HG02571 (cell line): ENCODE data around the gene ATP6V0B.
A peak's percentile ranks its signal among the peaks of the same experiment; 100 is the strongest.

Experiments
- ATAC-seq: cut with Tn5 transposase; IDR thresholded peaks from one replicate; pipeline ENCODE4 v1.9.1; 2021; ENCODE audit warnings: mild to moderate bottlenecking, moderate library complexity; ENCODE audit not compliant: unreplicated experiment

Gene ATP6V0B

DNA sequence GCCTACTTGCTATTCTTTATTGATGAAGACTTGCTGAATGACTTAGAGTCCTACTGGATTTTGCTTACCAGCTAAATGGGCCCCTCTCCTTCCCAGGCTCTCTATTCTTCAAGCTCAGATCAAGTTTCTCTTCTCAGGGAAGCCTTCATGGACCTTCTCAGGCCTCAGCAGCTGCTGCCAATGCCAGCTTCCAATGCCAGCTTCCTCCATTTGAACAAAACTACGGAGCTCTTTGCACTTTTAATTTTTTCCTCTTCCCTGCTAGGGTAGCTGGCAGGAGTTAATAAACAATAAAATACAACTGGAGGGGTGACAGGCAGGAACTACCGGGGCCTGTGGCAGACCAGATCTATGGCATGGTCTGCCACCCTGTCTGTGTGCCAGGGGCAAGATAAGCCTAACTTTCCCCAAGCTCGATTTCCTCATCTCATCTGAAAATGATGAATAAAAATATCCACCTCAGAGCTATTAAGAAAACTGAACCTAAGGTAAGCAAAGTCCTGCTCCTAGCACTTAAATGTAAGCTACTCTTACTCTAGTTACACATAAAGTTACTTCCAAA, 29.0 kb upstream of the ATP6V0B start:
- no peak for ATAC-seq

DNA sequence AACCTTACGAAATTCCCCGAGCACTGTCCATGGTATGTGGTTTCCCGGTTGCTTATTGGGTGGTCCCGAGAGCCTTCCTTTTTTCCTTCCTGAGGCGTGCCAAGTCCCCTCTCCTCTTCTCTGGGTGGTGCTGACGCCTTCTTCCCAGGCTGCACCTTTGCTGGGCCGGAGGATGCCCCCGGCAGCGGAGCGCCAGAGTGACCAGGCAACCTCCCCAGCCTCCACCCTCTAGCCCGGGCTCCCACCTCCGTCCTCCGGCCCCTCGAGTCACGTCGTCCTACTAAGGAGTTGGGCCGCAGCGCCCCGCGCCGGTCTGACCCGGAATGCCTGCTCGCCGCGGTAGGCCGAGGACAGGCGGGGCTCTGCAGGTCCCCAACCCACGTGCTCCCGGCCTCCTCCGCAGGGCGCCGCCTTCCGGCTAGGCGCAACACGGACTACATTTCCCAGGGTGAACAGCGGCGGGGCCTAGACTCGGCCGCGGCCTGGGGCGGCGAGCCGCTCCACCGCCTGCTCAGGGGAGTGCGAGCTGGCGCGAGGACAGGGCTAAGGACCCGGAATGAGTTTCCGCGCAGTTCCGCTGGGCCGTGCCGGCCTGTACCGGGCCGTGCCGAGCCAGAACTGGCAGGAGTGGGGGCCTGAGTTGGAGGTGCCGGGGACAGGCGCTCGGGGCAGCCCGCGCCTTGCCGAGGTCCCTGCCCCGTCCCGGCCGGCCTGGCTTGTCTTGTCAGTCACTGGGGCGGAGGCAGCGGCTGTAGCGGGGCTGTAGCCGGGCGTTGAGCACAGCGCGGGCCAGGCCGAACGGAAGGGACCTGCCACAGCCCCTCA, 28.3 kb upstream of the ATP6V0B start, which contains the start of gene IPO13:
Gene IPO13 (plus strand): TSS at position 715 of the 825 bp plus-strand sequence. CDS start 651 bp downstream, outside the sequence.
- peak; percentile 90 for ATAC-seq

DNA sequence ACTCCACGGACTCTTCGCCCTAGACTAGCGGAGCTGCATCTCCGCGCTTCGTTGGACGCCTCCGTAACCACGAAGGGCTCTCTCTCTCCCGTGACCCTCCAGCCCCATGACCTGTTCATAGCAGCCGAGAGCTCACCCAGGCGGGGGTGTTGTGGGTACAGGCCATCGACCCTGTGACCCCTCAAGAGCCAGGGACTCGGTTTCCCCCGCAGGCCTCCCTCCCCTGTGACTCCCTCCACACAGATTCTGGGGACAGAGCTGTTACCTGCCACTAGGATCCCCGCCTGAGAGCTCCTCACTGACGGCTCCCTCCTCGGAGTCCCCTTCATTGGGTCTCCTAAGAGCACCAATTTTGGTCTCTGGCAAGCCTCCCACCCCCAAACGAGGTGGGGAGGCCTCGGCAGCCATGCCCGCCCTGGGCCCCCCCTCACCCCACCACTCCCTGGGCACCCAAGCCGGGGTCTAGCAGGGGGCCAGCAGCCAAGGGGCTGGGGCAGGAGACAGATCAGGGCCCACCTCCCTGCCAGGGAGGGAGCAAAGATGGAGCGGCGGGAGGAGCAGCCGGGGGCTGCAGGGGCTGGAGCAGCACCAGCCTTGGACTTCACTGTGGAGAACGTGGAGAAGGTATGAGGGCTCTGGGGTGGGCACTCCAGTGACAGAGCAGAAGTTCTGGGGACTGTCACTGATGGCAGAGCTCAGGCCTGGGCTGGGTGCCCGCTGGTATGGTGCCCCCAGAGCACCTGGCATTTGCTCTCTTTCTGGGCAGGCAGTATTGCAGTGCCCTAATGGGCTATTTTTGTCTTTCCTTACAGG, 27.5 kb upstream of the ATP6V0B start:
- ATAC-seq: peak; percentile 18

DNA sequence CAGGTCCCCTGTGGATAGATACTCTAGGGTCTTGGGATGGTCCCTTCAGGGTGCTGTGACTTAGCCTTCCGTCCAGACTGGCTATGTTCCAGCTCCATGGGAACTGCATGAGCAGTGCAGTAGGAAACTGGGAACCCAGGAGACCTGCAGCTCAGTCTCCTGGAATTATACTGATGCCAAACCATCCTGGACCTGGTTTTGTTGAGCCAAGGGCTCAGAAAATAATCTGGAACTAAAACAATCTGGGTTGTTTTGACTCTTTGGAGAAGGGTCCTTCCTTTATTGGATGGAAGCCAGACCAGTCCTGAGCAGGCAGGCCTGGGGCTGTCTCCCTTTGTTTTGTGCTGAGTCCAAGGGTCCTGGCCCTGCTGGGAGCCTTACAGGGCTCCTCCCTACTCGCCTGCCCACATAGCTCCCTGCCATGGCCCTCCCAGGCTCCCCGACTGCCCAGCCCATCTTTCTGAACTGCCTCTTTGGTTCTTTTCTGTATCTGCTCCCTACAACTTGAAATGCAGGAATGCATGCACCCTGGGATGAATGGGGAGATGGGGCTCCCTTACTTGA, 26.8 kb upstream of the ATP6V0B start:
- no peak for ATAC-seq

DNA sequence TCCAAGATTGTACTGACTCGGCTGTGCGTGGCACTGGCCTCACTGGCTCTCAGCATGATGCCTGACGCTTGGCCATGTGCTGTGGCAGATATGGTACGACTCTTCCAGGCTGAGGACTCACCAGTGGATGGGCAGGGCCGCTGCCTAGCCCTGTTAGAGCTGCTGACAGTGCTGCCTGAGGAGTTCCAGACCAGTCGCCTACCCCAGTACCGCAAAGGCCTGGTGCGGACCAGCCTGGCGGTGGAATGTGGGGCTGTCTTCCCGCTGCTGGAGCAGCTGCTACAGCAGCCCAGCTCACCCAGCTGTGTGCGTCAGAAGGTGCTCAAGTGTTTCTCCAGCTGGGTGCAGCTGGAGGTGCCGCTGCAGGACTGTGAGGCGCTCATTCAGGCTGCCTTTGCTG, 25.1 kb upstream of the ATP6V0B start:
- ATAC-seq: no peak

DNA sequence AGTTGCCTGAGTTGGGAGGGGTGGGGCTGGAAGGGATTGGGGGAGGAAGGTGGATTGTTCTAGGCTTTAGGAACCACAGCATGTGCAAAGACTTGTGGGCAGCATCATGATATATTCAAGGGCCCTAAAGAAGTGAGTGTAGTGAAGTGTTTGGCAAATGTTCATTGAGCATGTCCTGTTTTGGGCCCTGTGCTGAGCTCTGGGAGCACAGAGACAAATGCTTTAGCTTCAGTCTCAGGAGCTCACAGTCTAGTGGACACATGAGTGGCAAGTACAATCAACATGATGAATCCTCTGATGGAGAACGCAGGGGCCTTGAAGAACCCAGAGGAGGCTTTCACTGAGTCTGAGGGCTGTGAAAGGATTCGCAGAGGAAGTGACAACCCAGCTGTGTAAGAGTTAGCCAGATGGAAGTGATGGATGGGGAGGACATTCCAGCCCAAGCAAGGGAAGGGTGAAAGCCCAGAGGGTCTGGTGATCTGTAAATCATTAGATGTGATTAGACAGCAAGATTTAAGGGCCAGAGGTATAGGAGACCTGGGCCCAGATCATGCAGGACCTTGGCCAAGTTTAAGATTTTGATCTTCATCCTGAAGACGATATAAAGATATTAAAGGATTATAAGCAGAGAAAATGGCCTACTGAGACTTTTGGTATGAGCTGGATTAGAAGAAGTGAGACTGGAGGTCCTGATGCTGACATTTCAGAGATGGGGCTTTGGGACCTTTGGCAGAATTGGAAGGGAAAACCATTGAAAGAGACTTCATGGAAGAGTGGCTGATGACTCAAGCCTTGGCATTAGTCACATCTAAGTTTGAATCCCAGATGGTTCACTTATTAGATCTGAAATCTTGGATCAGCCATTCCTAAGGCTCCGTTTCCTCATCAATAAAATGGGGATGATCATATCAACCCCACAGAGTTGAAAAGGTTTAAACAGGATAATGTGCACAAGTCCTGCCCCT, 23.5 kb upstream of the ATP6V0B start:
- no peak for ATAC-seq

DNA sequence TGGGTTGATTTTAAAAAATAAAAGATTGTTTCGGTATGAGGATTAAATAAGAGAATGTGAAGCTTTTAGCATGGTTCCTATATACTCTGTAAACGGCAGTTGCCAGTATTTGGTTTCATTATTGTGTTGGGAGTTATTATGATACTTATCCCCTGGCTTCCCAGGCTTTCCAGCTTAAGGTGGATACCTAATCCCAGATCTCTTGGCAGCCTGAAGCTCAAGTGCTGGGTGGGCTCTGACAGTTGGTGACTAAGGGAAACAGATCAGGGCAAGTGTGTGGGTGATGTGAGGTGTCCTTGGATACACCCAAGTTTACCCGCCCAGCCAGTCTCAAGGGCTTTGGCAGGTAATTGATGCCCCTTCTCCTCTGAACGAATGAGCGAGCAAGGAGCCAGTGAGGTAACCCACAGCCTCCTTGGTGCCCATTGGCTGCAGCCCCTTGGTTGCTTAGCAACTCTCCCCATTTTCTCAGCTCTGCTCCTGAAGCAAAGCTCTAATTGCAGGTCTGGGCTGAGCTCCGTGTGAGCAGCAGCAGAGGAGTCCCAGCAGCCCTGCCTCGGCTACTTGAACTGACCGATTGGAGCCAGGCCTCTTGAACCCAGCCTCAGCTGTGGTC, 21.9 kb upstream of the ATP6V0B start:
- ATAC-seq: no peak

DNA sequence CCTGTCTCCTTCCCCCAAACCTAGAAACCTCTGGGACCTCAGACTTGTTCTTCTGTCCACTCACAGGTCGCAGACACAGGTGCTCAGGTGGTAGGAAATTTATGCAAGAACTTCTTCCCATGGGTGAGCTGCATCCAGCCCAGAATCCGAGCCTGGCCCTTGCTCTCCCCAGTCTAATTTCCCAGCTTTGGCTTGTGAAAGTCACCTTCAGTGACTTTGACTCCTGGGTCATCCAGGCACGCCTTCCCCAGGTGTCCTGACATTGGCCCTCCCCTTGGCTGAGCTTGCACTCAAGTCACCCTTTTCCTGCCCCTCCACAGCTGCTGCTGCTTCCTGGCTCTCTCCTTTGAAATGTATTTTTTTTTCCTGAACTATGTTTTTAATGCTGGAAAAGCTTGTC, 21.4 kb upstream of the ATP6V0B start:
- no peak for ATAC-seq

DNA sequence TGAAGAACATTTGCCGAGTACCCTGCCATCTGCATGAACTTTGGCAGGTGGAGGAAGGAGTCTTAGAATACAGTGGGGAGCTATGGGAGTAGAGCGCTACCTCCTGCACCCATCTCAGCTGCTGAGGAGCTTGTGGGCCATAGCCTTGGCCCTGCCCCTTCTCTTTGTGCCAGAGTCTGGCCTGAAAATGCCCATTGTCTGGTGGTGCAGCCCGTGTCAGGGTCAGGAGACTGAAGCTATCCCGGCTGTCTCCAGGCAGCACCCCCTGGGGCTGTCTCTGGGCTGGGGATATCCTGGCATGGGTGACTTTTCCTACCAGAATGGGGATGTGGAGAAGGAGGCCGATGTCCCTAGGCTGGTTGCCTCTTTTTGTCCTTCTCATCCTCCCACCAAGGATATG, 20.7 kb upstream of the ATP6V0B start:
- ATAC-seq: no peak

DNA sequence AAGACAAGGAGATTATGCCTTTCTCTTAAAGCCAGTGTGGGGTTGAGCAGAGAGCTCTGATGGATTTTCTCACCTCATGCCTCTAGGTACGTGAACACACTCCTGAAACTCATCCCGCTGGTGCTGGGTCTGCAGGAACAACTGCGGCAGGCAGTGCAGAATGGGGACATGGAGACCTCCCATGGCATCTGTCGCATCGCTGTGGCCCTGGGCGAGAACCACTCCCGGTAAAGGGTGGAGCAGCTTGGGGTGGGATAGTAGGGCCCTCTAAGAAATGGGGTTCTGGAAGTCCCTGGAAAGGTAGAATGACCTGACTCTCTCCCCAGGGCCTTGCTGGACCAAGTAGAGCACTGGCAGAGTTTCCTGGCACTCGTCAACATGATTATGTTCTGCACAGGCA, 18.5 kb upstream of the ATP6V0B start:
- no peak for ATAC-seq

DNA sequence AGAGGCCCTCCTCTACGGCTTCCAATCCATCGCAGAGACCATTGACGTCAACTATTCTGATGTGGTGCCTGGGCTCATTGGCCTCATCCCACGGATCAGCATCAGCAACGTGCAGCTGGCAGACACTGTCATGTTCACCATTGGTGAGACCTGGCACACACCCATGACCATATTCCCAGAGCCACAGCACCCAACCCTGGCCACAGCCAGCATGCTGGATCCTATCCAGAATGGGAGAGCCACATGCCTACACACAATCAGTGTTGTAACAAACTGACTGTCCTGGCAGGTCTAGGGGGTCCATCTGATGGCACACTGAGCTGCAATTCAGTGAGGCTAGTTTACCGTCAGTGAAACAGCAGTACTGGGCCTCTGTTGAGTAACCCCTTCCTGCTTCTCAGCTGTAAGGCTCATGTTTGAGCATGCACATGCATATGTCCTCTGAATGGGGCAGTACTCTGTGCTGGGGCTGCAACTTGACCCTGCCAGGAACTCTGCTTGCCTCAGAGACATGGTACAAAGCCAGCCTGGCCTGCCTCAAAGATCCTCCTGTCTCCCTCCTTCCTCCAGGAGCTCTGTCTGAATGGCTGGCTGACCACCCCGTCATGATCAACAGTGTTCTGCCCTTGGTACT, 17.2 kb upstream of the ATP6V0B start:
- no peak for ATAC-seq

DNA sequence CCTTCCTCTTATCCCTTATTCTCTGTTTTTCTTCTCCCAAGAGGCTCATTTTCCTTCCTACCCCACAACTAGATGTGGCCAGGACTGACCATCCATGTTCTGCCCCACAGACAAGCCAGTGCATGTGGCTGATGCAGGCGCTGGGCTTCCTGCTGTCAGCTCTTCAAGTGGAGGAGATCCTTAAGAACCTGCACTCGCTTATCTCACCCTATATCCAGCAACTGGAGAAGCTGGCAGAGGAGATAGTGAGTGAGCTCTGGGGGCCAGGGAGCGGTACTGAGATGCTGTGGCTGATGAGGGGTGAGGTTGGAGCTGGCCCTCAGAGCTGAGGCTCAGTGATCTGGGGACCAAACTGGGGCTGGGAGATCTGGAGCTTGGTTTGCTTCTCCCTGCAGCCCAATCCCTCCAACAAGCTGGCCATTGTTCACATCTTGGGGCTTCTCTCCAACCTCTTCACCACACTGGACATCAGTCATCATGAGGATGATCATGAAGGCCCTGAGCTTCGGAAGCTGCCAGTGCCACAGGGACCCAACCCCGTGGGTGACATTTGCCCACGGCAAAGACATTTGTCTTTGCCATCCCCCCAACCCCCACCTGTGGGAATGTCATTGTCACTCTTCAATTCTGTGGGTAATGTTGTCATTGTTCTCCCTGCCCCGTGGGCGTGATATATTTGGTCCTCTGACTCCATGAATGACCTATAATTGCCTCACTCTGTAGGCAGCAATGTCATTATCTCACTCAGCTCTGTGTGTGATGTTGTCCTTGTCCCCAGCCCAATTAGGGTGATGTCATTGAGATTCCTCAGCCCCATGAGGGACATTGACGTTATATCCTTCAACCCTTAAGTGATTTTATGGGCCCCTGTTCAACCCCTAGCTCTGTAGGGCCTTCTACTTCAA, 16.2 kb upstream of the ATP6V0B start:
- no peak for ATAC-seq

DNA sequence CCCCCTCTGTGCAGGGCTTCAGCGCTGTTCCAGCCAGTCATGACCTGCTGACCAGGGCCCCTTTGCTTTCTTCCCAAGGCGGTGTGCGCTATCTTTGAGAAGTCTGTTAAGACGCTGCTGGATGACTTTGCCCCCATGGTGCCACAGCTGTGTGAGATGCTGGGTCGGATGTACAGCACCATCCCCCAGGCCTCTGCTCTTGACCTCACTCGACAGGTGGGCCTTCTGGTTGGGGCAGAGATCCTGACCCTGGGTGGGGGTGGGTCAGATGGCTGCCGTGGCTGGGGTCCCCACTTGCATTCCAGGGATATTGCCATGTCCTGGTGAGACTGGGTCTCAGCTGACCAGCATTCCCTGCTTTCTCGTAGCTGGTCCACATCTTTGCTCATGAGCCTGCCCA, 14.0 kb upstream of the ATP6V0B start:
- no peak for ATAC-seq

DNA sequence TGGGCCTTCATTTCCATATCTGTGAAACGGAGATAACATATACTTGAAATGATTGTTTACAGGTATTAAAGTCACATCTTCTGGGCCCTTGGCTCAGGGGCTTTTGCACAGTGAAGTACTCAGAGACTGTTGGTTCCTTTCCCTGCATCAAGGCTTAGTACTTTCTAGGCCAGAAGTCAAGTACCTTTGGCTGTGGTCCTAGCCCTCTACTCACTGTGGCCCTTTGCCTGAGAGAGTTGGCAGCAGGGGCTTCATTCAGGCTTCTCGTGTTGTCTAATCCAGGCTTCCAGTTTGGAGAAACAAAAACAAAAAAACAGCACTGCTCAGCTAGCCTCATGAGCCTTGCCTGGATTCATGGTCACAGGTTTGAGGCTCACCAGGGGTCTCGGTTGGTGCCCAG, 13.1 kb upstream of the ATP6V0B start:
- no peak for ATAC-seq

DNA sequence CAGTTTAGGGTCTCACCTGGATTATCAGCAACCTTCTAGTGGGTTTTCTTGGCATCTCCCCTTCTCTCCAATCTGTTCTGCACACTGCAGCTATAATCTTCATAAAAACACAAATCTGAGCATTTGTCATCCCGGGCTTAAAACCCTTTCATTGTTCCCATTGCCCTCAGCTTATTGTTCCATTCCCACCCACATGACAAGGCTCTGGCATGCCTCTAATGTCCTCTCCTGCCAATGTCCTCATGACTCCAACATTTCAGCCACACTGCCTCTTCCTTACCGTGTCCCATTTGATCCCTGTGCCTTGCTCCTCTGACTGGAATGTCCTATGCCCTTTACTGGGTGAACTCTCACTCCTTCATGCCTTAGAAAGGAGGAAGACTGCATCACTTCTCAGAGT, 12.4 kb upstream of the ATP6V0B start:
- ATAC-seq: no peak

DNA sequence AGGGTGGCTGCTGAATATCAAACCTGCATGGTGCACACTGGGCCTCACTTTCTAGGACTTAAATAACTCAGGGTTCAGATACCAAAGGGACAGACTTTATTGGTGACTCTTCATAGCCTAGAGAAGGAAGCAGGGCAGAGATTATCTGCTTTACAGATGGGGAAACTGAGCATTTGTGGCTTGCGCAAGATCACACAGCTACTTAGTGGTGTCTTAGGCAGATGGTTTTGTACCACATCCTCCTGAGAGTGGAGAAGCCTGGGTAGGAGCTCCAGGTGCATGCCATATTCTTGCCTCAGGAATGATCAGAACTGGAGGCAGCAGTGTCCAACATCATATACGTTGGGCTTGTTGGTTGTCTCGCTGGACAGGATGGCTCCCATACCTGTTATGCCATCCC, 11.8 kb upstream of the ATP6V0B start:
- ATAC-seq: no peak

DNA sequence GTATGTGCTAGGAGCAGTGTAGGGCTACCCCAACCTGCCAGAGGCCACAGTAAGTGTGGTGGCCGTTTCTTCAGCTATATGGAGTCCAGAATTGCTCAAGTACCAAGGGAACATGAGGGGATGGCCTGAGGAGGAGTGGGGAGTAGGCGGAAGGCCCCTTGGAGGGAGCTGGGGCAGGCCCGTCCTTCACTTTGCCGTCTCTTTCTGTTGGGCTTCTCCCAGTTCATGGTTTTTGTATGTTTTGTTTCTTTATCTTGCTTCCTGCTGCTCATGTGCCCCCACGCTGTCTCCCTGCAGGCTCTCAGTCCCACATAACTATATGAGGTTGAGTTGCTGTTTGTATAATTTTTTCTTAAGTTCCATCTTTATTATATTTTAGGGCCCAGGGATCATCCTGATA, 10.9 kb upstream of the ATP6V0B start:
- ATAC-seq: no peak

DNA sequence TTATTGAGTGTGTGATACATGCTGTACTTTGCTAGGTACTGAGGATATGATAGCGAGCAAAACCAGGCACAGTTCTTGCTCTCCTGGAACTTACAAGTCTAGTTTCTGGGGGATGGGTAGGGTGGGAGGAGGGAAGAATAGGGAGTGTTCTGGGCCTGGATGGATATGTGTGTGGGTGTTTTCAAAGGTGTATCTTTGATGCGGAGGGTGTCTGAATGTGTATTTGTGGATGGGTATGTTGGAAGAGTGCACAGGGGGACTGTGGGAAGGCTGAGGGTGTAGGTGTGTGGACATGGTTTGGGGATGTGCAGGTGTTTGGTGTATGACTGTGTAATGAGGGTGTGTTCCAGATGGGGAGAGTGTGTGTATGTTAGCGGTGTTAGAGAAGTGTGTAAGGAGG, 9.4 kb upstream of the ATP6V0B start:
- ATAC-seq: no peak
